ENCODE measurements around the gene CMBL.

The CMBL gene

DNA sequence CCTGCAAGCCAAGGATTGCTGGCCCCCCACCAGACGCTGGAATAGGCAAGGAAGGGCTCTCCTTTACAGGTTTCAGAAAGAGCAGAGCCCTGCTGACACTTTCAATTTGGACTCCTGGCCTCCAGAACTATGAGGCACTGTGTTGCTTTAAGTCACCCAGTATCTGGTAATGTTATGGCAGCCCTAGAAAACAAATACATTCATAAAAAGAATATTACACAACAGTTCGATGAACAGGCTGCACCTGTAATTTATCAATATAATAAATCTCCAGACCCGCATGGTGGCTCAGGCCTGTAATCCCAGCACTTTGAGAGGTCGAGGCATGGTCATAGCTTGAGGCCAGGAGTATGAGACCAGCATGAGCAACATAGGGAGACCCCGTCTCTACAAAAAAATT is 7.5 kb downstream of the CMBL start:
- DNase-seq (ENCODE audit: low read depth) = no peak
- TF ChIP-seq CTCF (IDR thresholded peaks at IDR 0.05; ENCODE audit: low read depth, low read length, missing control alignments) = no peak
- no peak overlapping the region for H3K4me3 ChIP-seq (ENCODE audit: low read depth, low read length)

DNA sequence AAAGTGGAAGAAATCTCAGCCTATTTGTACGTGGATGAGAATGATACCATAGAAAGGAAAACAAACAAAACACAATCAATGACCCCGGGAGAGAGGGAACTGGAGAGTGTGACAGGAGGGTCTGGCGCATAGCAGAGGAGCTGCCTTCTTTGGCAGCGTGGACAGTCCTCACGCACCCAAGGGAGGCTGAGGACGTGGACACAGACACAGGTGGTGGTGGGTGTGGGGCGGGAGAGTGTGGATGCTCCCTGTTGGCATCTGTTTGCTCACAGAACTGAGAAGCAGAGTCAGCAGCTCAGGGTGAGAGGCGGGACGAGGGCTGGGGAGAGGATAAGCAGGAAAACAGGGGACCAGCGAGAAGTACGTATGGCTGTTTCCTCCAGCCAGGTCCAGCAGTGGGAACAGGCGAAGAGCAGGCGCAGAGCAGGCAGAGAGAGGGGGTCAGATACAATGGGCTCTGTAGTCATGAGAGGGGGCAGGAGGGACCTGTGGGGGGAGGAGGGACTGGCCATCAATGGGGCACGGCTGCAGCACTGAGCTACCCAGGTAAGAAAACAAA is 10.0 kb downstream of the CMBL start:
- TF ChIP-seq CTCF (IDR thresholded peaks at IDR 0.05; ENCODE audit: low read depth, low read length, missing control alignments) = no peak
- DNase-seq (ENCODE audit: low read depth) = no peak
- H3K4me3 ChIP-seq (ENCODE audit: low read depth, low read length) = no peak overlapping the region

DNA sequence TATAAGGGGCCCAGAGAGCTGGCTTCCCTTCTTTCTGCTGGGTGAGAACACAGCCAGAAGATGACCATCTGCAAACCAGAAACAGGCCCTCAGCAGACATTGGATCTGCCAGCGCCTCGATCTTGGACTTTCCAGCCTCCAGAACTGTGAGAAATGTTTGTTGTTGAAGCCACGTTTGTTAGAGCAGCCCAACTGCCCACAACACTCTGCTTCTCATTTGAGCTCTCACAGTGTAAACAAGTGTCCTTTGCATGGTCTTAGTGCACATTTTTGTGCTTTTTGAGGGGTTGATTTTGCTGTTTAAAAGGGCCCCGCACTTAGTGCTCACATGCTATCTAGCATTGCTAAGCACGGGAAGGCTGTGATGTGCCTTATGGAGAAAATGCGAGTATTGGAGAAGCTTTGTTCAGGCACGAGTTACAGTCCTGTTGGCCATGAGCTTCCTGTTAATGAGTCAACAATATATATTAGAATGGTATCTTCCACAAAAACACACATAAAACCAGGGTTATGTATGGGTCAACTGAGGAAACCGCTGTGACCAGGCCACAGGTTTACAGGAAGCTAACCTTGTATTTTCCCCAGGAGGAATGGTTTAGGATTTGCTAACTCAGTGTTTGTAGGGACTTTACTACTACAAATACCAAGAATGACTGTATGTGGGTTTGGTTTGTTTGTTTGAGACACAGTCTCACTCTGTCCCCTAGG is 11.9 kb downstream of the CMBL start:
- no peak for TF ChIP-seq CTCF (IDR thresholded peaks at IDR 0.05; ENCODE audit: low read depth, low read length, missing control alignments)
- DNase-seq (ENCODE audit: low read depth) = no peak
- H3K4me3 ChIP-seq (ENCODE audit: low read depth, low read length) = no peak overlapping the region

DNA sequence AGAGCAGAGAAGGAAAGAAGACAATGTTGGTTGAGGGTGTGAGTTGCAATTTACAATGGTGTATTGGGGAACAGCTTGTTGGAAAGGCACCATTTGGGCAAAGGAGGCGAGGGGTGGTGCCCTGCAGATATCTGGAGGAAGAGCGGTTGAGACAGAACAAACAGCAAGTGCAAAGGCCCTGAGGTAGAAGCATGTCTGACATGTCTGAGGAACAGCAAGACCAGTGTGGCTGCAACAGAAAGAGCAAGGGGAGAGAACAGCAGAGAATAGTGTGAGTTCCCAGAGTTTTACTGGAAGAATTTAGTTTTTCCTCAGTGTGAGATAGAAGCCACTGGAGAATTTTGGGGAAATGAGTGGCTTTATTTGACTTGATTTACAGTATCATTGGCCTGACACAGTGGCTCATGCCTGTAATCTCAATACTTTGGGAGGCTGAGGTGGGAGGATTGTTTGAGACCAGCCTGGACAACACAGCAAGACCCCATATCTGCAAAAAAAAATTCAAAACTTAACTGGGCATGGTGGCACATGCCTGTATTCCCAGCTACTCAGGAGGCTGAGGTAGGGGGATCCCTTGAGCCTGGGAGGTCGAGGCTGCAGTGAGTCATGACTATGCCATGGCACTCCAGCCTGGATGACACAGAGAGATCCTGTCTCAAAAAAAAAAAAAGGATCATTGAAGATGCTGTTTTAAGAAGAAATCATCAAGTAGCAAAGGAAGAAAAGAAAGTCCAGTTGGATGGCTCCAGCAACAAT is 13.6 kb downstream of the CMBL start:
- no peak for DNase-seq (ENCODE audit: low read depth)
- TF ChIP-seq CTCF (IDR thresholded peaks at IDR 0.05; ENCODE audit: low read depth, low read length, missing control alignments) = no peak
- H3K4me3 ChIP-seq (ENCODE audit: low read depth, low read length) = no peak overlapping the region

DNA sequence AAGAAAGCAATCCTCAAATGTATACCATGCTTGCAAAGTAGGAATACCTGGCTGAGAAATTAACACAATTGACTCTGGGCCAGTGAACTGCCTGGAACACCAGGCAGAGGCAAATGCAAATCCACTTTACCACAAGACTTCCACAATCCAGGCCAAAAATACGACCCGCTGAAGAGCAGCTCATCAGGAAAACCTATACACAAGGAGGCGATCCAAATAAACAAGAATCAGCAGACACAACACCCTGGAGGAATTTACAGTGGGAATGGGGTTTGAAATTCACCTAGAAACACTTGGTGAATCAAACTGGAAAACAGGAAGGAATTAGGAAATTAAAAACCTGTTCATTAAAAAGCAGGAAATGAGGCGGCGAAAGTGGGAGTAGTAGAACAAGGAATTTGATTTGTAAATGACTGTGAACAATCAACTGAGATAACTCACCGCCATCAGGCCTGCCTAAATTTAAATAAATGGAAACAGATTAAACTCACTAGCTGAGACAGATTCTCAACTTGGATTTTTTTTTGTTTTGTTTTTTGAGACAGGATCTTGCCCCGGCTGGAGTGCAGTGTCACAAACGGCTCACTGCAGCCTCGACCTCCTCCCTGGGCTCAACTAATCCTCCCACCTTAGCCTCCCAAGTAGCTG is 15.9 kb downstream of the CMBL start:
- no peak for TF ChIP-seq CTCF (IDR thresholded peaks at IDR 0.05; ENCODE audit: low read depth, low read length, missing control alignments)
- DNase-seq (ENCODE audit: low read depth) = no peak
- no peak overlapping the region for H3K4me3 ChIP-seq (ENCODE audit: low read depth, low read length)

DNA sequence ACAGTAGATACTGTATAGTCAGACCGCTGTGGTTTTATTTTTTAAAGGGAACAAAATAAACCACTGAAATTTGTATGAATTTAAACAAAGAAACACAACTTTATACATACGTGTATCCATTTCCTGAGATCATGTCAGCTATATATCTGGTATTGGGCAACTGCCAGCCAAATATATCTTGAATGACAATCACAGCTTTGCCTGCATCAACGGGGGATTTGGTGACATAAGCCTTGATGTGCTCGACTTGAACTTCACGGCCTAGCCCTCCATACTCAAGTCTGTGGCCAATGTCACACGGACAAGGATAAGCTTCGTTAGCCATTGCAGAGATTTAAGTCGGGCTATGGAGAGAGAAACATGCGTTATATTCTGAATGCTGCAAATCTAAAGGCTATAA is 17.3 kb downstream of the CMBL start:
- H3K4me3 ChIP-seq (ENCODE audit: low read depth, low read length) = no peak overlapping the region
- TF ChIP-seq CTCF (IDR thresholded peaks at IDR 0.05; ENCODE audit: low read depth, low read length, missing control alignments) = no peak
- DNase-seq (ENCODE audit: low read depth) = no peak
